Activated T-cell treated with anti-CD3 and anti-CD28 coated beads, Interleukin-2, amount 50 U/mL, for 72 hours (primary cell): Measurements from ENCODE around the gene WFDC5. TPM values are rescaled to one million over a fixed set of nuclear protein-coding genes. Genes with fewer than 3 reads are reported as not detected.

ENCODE experiments used
- ATAC-seq, 2 donors: fragments of 150-1000 bp; cut with Tn5 transposase; replicated peaks in 1 of 2; 2 replicates each; pipeline ENCODE4 v1.10.0; 2021; ENCODE audit warnings: moderate library complexity in 2 of 2, mild to moderate bottlenecking in 1 of 2
- DNase-seq, 2 donors: peaks; one replicate each; pipeline ENCODE4 v3.0.0; 2021 to 2022; ENCODE audit warnings: mixed read lengths in 1 of 2
- H3K27ac Mint-ChIP-seq: one replicate; pipeline ENCODE4 v1.8.0; 2022; ENCODE audit warnings: mild to moderate bottlenecking, moderate library complexity, mixed read lengths
- H3K27me3 Mint-ChIP-seq: one replicate; pipeline ENCODE4 v1.8.0; 2022; ENCODE audit warnings: low read depth, mixed read lengths
- H3K36me3 Mint-ChIP-seq, 2 donors: one replicate each; pipeline ENCODE4 v1.8.0; 2022; ENCODE audit warnings: mixed read lengths in 2 of 2, mild to moderate bottlenecking in 1 of 2; ENCODE audit not compliant: insufficient read depth in 2 of 2
- H3K4me1 Mint-ChIP-seq: one replicate; pipeline ENCODE4 v1.8.0; 2022; ENCODE audit warnings: low read depth, mixed read lengths
- H3K4me3 Mint-ChIP-seq, 2 donors: one replicate each; pipeline ENCODE4 v1.8.0; 2022; ENCODE audit warnings: mild to moderate bottlenecking in 2 of 2, mixed read lengths in 2 of 2, moderate library complexity in 2 of 2
- H3K9me3 Mint-ChIP-seq, 2 donors: one replicate each; pipeline ENCODE4 v1.8.0; 2022; ENCODE audit warnings: mixed read lengths in 2 of 2
- total RNA-seq, 2 donors: library from RNA; stranded (reverse); gene quantifications; one replicate each; pipeline ENCODE4 v1.2.3, GENCODE V29; 2022

WFDC5 gene
- total RNA-seq, 2 donors from 2014 or later: 1.4 TPM; not detected in 1

- no peaks in the 10 kb centered on the region for H3K9me3 Mint-ChIP-seq
- H3K4me1 Mint-ChIP-seq: peaks cover 19% of the 10 kb centered on the region
These were observed 20.8 kb downstream of the WFDC5 start for GRCh38 chr20:45094201-45094600.

GRCh38 chr20:45092898-45093297 lies 22.1 kb downstream of the WFDC5 start:
- peaks cover 19% of the 10 kb centered on the region for H3K4me1 Mint-ChIP-seq
- H3K27me3 Mint-ChIP-seq: peaks cover 14% of the 10 kb centered on the region
- H3K36me3 Mint-ChIP-seq: peaks cover 2% of the 10 kb centered on the region in 2 donors
- H3K4me3 Mint-ChIP-seq: no peak overlapping the region
- no peak for ATAC-seq
- H3K27ac Mint-ChIP-seq: peak overlapping the region; percentile 77
- H3K9me3 Mint-ChIP-seq: no peaks in the 10 kb centered on the region
- DNase-seq: no peak

More at GRCh38 chr20:45094201-45094600, 20.8 kb downstream of the WFDC5 start:
- H3K4me3 Mint-ChIP-seq: no peak overlapping the region
- H3K36me3 Mint-ChIP-seq: no peaks in the 10 kb centered on the region
- DNase-seq (no peak), ATAC-seq (no peak)
- peaks cover 22% of the 10 kb centered on the region for H3K27me3 Mint-ChIP-seq
- no peak overlapping the region for H3K27ac Mint-ChIP-seq

- Mint-ChIP-seq H3K4me1 (peaks cover 9% of the 10 kb centered on the region), H3K27ac (no peak overlapping the region), H3K36me3 (peaks cover 5 to 13% of the 10 kb centered on the region in 2 donors), H3K4me3 (no peak overlapping the region), H3K9me3 (no peaks in the 10 kb centered on the region), H3K27me3 (no peaks in the 10 kb centered on the region)
- ATAC-seq (no peak), DNase-seq (no peak)
These were observed 23.6 kb downstream of the WFDC5 start for GRCh38 chr20:45091366-45091765.

GRCh38 chr20:45090481-45090880 lies 24.5 kb downstream of the WFDC5 start:
- ATAC-seq (no peak), DNase-seq (no peak)
- Mint-ChIP-seq H3K27me3 (no peaks in the 10 kb centered on the region), H3K27ac (peak overlapping the region; percentile 19), H3K9me3 (no peaks in the 10 kb centered on the region), H3K36me3 (peaks cover 5 to 17% of the 10 kb centered on the region in 2 donors), H3K4me1 (peaks cover under 1% of the 10 kb centered on the region), H3K4me3 (no peak overlapping the region)

GRCh38 chr20:45088247-45088646 lies 26.7 kb downstream of the WFDC5 start:
- H3K36me3 Mint-ChIP-seq: peaks cover 5 to 20% of the 10 kb centered on the region in 2 donors
- H3K4me3 Mint-ChIP-seq: no peak overlapping the region
- no peak overlapping the region for H3K27ac Mint-ChIP-seq
- no peaks in the 10 kb centered on the region for H3K4me1 Mint-ChIP-seq
- ATAC-seq: no peak
- no peaks in the 10 kb centered on the region for H3K9me3 Mint-ChIP-seq
- no peaks in the 10 kb centered on the region for H3K27me3 Mint-ChIP-seq
- no peak for DNase-seq

- H3K9me3 Mint-ChIP-seq: no peaks in the 10 kb centered on the region
- H3K27me3 Mint-ChIP-seq: no peaks in the 10 kb centered on the region
- H3K27ac Mint-ChIP-seq: no peak overlapping the region
- peaks cover 8 to 23% of the 10 kb centered on the region in 2 donors for H3K36me3 Mint-ChIP-seq
- ATAC-seq (no peak), DNase-seq (no peak)
- H3K4me3 Mint-ChIP-seq: no peak overlapping the region
- H3K4me1 Mint-ChIP-seq: no peaks in the 10 kb centered on the region
These were observed 27.2 kb downstream of the WFDC5 start for GRCh38 chr20:45087814-45088213.

- no peaks in the 10 kb centered on the region for H3K27me3 Mint-ChIP-seq
- ATAC-seq (no peak), DNase-seq (no peak)
- no peak overlapping the region for H3K4me3 Mint-ChIP-seq
- peak overlapping the region; percentile 26 for H3K27ac Mint-ChIP-seq
- peaks cover 11 to 28% of the 10 kb centered on the region in 2 donors for H3K36me3 Mint-ChIP-seq
- no peaks in the 10 kb centered on the region for H3K9me3 Mint-ChIP-seq
- H3K4me1 Mint-ChIP-seq: no peaks in the 10 kb centered on the region
These were observed 27.7 kb downstream of the WFDC5 start for GRCh38 chr20:45087097-45087790.

GRCh38 chr20:45085867-45086266 lies 29.1 kb downstream of the WFDC5 start:
- H3K27me3 Mint-ChIP-seq: no peaks in the 10 kb centered on the region
- H3K27ac Mint-ChIP-seq: peak overlapping the region; percentile 13
- H3K9me3 Mint-ChIP-seq: peaks cover 2 to 4% of the 10 kb centered on the region in 2 donors
- H3K4me1 Mint-ChIP-seq: peaks cover 3% of the 10 kb centered on the region
- ATAC-seq (no peak), DNase-seq (no peak)
- peaks cover 17 to 41% of the 10 kb centered on the region in 2 donors for H3K36me3 Mint-ChIP-seq
- H3K4me3 Mint-ChIP-seq: no peak overlapping the region

GRCh38 chr20:45085289-45085688 lies 29.7 kb downstream of the WFDC5 start:
- peaks cover 3 to 4% of the 10 kb centered on the region in 2 donors for H3K9me3 Mint-ChIP-seq
- peaks cover 3% of the 10 kb centered on the region for H3K4me1 Mint-ChIP-seq
- peaks cover 20 to 47% of the 10 kb centered on the region in 2 donors for H3K36me3 Mint-ChIP-seq
- peak overlapping the region; percentile 13 for H3K27ac Mint-ChIP-seq
- DNase-seq (no peak), ATAC-seq (no peak)
- H3K4me3 Mint-ChIP-seq: no peak overlapping the region
- no peaks in the 10 kb centered on the region for H3K27me3 Mint-ChIP-seq

GRCh38 chr20:45083127-45083526 lies 31.8 kb downstream of the WFDC5 start:
- H3K4me1 Mint-ChIP-seq: peaks cover 3% of the 10 kb centered on the region
- no peak overlapping the region for H3K4me3 Mint-ChIP-seq
- H3K27me3 Mint-ChIP-seq: no peaks in the 10 kb centered on the region
- ATAC-seq: no peak
- DNase-seq: no peak
- H3K9me3 Mint-ChIP-seq: peaks cover 3 to 4% of the 10 kb centered on the region in 2 donors
- peaks cover 23 to 64% of the 10 kb centered on the region in 2 donors for H3K36me3 Mint-ChIP-seq
- H3K27ac Mint-ChIP-seq: no peak overlapping the region

GRCh38 chr20:45082468-45082867 lies 32.5 kb downstream of the WFDC5 start:
- Mint-ChIP-seq H3K4me3 (no peak overlapping the region), H3K4me1 (peaks cover 3% of the 10 kb centered on the region), H3K27ac (peak overlapping the region; percentile 10), H3K36me3 (peaks cover 24 to 61% of the 10 kb centered on the region in 2 donors), H3K9me3 (peaks cover 3 to 4% of the 10 kb centered on the region in 2 donors), H3K27me3 (no peaks in the 10 kb centered on the region)
- DNase-seq (no peak), ATAC-seq (no peak)

- Mint-ChIP-seq H3K4me3 (no peak overlapping the region), H3K9me3 (peaks cover 3 to 4% of the 10 kb centered on the region in 2 donors), H3K4me1 (peaks cover 3% of the 10 kb centered on the region), H3K27me3 (no peaks in the 10 kb centered on the region), H3K36me3 (peaks cover 21 to 66% of the 10 kb centered on the region in 2 donors), H3K27ac (peak overlapping the region; percentile 68)
- ATAC-seq: no peak
- DNase-seq: no peak
These were observed 33.9 kb downstream of the WFDC5 start for GRCh38 chr20:45080867-45081624.

GRCh38 chr20:45077559-45077958 lies 37.4 kb downstream of the WFDC5 start:
- H3K9me3 Mint-ChIP-seq: peaks cover 3 to 4% of the 10 kb centered on the region in 2 donors
- ATAC-seq: no peak
- no peak for DNase-seq
- H3K27me3 Mint-ChIP-seq: no peaks in the 10 kb centered on the region
- no peak overlapping the region for H3K27ac Mint-ChIP-seq
- peaks cover 19 to 61% of the 10 kb centered on the region in 2 donors for H3K36me3 Mint-ChIP-seq
- H3K4me1 Mint-ChIP-seq: peaks cover 3% of the 10 kb centered on the region
- no peak overlapping the region for H3K4me3 Mint-ChIP-seq
